ENCODE measurements around the gene LEMD2.

- TF ChIP-seq CTCF (IDR thresholded peaks at IDR 0.05; ENCODE audit: low read depth, low read length, poor library complexity, severe bottlenecking): no peak
- TF ChIP-seq EZH2phosphoT487 (IDR thresholded peaks at IDR 0.05; ENCODE audit: borderline replicate concordance, low read length): no peak
Measured at GRCh38 chr6:33818293-33818692, 29.4 kb upstream of the LEMD2 start.
